Hepatocyte (in vitro differentiated cells): ENCODE data around the gene SLC7A14. TPM values are rescaled to one million over a fixed set of nuclear protein-coding genes. Genes with fewer than 3 reads are reported as not detected.

Experiments
- DNase-seq: peaks from one replicate; pipeline ENCODE4 v3.0.0-alpha.2; 2016; ENCODE audit warnings: low spot score
- H2AFZ ChIP-seq: fragments of 200-600 bp; sonication (generic); 2 replicates; pipeline ENCODE4 v1.6.0; 2016; ENCODE audit warnings: antibody characterized with exemption, mild to moderate bottlenecking
- H3K27ac ChIP-seq: fragments of 200-600 bp; sonication (generic); 2 replicates; pipeline ENCODE4 v1.5.1; 2016; ENCODE audit warnings: mild to moderate bottlenecking
- H3K27me3 ChIP-seq: fragments of 200-600 bp; sonication (generic); 2 replicates; pipeline ENCODE4 v1.6.1; 2016
- H3K36me3 ChIP-seq: fragments of 200-600 bp; sonication (generic); replicated peaks from 2 replicates; pipeline ENCODE4 v1.5.1; 2016; ENCODE audit warnings: low read depth; ENCODE audit not compliant: insufficient read depth
- H3K4me1 ChIP-seq: fragments of 200-600 bp; sonication (generic); 2 replicates; pipeline ENCODE4 v1.5.1; 2016; ENCODE audit warnings: mild to moderate bottlenecking, moderate library complexity; ENCODE audit not compliant: insufficient read depth
- H3K4me2 ChIP-seq: fragments of 200-600 bp; sonication (generic); 2 replicates; pipeline ENCODE4 v1.6.0; 2016
- H3K4me3 ChIP-seq: fragments of 200-600 bp; sonication (generic); 2 replicates; pipeline ENCODE4 v1.5.1; 2016; ENCODE audit warnings: mild to moderate bottlenecking
- H3K79me2 ChIP-seq: fragments of 200-600 bp; sonication (generic); 2 replicates; pipeline ENCODE4 v1.6.0; 2017; ENCODE audit warnings: mild to moderate bottlenecking
- H3K9me2 ChIP-seq: fragments of 200-600 bp; sonication (generic); replicated peaks from 2 replicates; pipeline ENCODE4 v1.6.0; 2017; ENCODE audit warnings: mild to moderate bottlenecking; ENCODE audit not compliant: insufficient read depth
- H3K9me3 ChIP-seq: fragments of 200-600 bp; sonication (generic); 2 replicates; pipeline ENCODE4 v1.5.1; 2016; ENCODE audit warnings: low read depth, mild to moderate bottlenecking
- H4K20me1 ChIP-seq: fragments of 200-600 bp; sonication (generic); 2 replicates; pipeline ENCODE4 v1.6.0; 2016; ENCODE audit warnings: mild to moderate bottlenecking; ENCODE audit not compliant: insufficient read depth, poor library complexity, severe bottlenecking
- CTCF ChIP-seq: fragments of 200-600 bp; sonication (generic); IDR thresholded peaks from 2 replicates; pipeline ENCODE4 v1.5.1; 2016; ENCODE audit warnings: antibody characterized with exemption, mild to moderate bottlenecking; ENCODE audit not compliant: poor library complexity
- EZH2 ChIP-seq: fragments of 200-600 bp; sonication (generic); IDR thresholded peaks from 2 replicates; pipeline ENCODE4 v1.6.1; 2016; ENCODE audit warnings: antibody characterized with exemption, mild to moderate bottlenecking, borderline replicate concordance
- EZH2phosphoT487 ChIP-seq: fragments of 200-600 bp; sonication (generic); IDR thresholded peaks from one replicate; pipeline ENCODE4 v1.6.1; 2018; ENCODE audit warnings: antibody characterized with exemption, mild to moderate bottlenecking, low read depth, moderate library complexity; ENCODE audit not compliant: unreplicated experiment, severe bottlenecking
- WGBS: methylation state at CpG from one replicate; pipeline ENCODE4 v1.1.6; 2016; ENCODE audit warnings: low lambda C conversion rate; ENCODE audit errors: missing lambda C conversion rate; 5-methylcytosine and 5-hydroxymethylcytosine counted together
- polyA plus RNA-seq: library from polyadenylated mRNA; unstranded; fragments of >200 nt; fragmentation: Nextera tagmentation; extraction: Ambion mirVana; gene quantifications from 2 replicates; pipeline ENCODE4 v1.2.1, GENCODE V29; 2016
- total RNA-seq: library from RNA; depleted of rRNA; stranded (reverse); fragments of >200 nt; gene quantifications from 2 replicates; pipeline ENCODE4 v1.2.3, GENCODE V29; 2014

SLC7A14 gene
- total and polyA plus RNA-seq, 2 experiments from 2014 or later, result 0.10 TPM; not detected in 1

DNA sequence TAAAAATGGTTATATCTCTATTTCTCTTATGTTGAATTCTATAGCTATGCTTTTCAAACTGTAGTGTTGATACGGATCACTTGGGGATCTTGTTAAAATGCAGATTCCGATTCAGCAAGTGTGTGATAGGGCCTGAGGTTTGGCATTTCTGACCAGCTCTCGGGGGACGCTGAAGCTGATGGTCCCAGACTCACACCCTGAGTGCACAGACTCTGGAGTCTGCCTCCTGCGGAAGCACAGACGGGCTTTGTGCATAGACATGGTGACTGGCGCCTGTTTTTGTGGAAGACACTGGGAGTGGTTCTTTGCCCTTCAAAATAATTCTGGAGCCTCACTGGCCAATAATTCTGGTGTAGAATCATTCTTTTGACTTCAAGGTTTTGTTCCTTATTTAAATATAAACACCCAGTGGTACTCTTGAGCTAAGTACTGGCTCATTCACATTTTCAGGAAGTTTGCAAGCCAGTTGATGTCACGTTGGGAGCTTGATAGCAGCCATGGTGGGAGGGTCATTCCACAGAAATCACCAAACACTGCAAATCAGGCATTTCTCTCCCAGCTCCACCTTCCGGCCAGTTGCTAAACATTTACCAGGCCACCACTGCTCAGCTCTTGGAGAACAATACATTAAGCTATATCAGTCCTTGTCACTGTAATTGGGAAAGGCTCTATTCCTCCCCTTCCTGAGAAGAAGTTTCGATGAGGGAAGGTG, 148.0 kb downstream of the SLC7A14 start:
- no peak for DNase-seq
- H3K36me3 ChIP-seq, result no peaks in the 10 kb centered on the region

GRCh38 chr3:170437176-170437575, 148.7 kb downstream of the SLC7A14 start:
- DNase-seq, result no peak
- Histone ChIP-seq H3K27me3 (no peaks in the 10 kb centered on the region), H3K36me3 (no peaks in the 10 kb centered on the region), H4K20me1 (no peaks in the 10 kb centered on the region), H3K9me2 (no peaks in the 10 kb centered on the region), H3K4me1 (no peaks in the 10 kb centered on the region), H2AFZ (no peak overlapping the region), H3K27ac (no peak overlapping the region), H3K9me3 (no peaks in the 10 kb centered on the region), H3K79me2 (no peaks in the 10 kb centered on the region), H3K4me3 (no peak overlapping the region), H3K4me2 (no peak overlapping the region)
- 89% methylated on average over 4 of the region's 4 CpGs for WGBS
- TF ChIP-seq EZH2phosphoT487 (no peak), CTCF (no peak), EZH2 (no peak)

More for the DNA sequence above, 148.0 kb downstream of the SLC7A14 start:
- H3K27ac ChIP-seq, result no peak overlapping the region
- no peaks in the 10 kb centered on the region for H3K27me3 ChIP-seq
- no peak overlapping the region for H2AFZ ChIP-seq
- H3K9me3 ChIP-seq, result no peaks in the 10 kb centered on the region
- no peak for TF ChIP-seq EZH2
- TF ChIP-seq CTCF, result no peak
- TF ChIP-seq EZH2phosphoT487, result no peak
- H3K4me3 ChIP-seq, result no peak overlapping the region
- 75% methylated on average over 10 of the region's 10 CpGs for WGBS
- no peaks in the 10 kb centered on the region for H3K9me2 ChIP-seq
- no peaks in the 10 kb centered on the region for H3K79me2 ChIP-seq
- H3K4me2 ChIP-seq, result no peak overlapping the region
- no peaks in the 10 kb centered on the region for H4K20me1 ChIP-seq
- no peaks in the 10 kb centered on the region for H3K4me1 ChIP-seq

- no peaks in the 10 kb centered on the region for H3K36me3 ChIP-seq
- H3K27ac ChIP-seq, result no peak overlapping the region
- no peak for TF ChIP-seq CTCF
- TF ChIP-seq EZH2, result no peak
- no peak for TF ChIP-seq EZH2phosphoT487
- no peak overlapping the region for H3K4me3 ChIP-seq
- H3K79me2 ChIP-seq, result no peaks in the 10 kb centered on the region
- no peaks in the 10 kb centered on the region for H3K9me2 ChIP-seq
- no peaks in the 10 kb centered on the region for H3K27me3 ChIP-seq
- WGBS, result 91% methylated on average over 2 of the region's 2 CpGs
- no peaks in the 10 kb centered on the region for H3K4me1 ChIP-seq
- no peak overlapping the region for H2AFZ ChIP-seq
- no peak for DNase-seq
- no peaks in the 10 kb centered on the region for H3K9me3 ChIP-seq
- H3K4me2 ChIP-seq, result no peak overlapping the region
- no peaks in the 10 kb centered on the region for H4K20me1 ChIP-seq
Observed at GRCh38 chr3:170436697-170437096, 149.2 kb downstream of the SLC7A14 start.
